Myometrial cell (primary cell): ENCODE data around the gene EPG5. TPM values are rescaled to one million over a fixed set of nuclear protein-coding genes. Genes with fewer than 3 reads are reported as not detected.

Experiments used
- total RNA-seq: library from RNA; depleted of rRNA; stranded (reverse); fragments of >200 nt; gene quantifications from 2 replicates; pipeline ENCODE4 v1.2.3, GENCODE V29; 2015

The EPG5 gene
- total RNA-seq = 29.1 and 38.3 TPM in 2 replicates

GRCh38 chr18:45967007-45967706, at the start of gene EPG5:
Gene EPG5 (minus strand): TSS chr18:45967329. CDS start chr18:45967239, 90 bp downstream.

GRCh38 chr18:45825258-45826044, 141.7 kb downstream of the EPG5 start, which contains the start of gene SIGLEC15:
Gene SIGLEC15 (plus strand): TSS chr18:45825675. CDS start chr18:45825729, 54 bp downstream.

Other genes with a start within 250 kb of the EPG5 start
- 0.29 and 0.89 TPM in 2 replicates for gene SLC14A1, start 243.1 kb downstream of the EPG5 start, total RNA-seq
- gene SIGLEC15, start 141.7 kb downstream of the EPG5 start, total RNA-seq = 6.0 TPM in 1 of 2 replicates, not detected in the other
- gene PSTPIP2, start 104.9 kb upstream of the EPG5 start, total RNA-seq = 9.5 and 9.6 TPM in 2 replicates
- gene ATP5F1A, start 131.0 kb upstream of the EPG5 start, total RNA-seq = 768 and 824 TPM in 2 replicates
- gene HAUS1, start 137.1 kb upstream of the EPG5 start, total RNA-seq = 47.1 and 115 TPM in 2 replicates